Smooth muscle cell (in vitro differentiated cells): ENCODE data around the gene AFAP1. TPM values are rescaled to one million over a fixed set of nuclear protein-coding genes. Genes with fewer than 3 reads are reported as not detected.

ENCODE experiments used
- DNase-seq: peaks from one replicate; lab custom pipeline; 2025; ENCODE audit not compliant: unreplicated experiment; lab: John Stamatoyannopoulos, UW
- H2AFZ ChIP-seq: fragments of 200-600 bp; sonication (generic); 2 replicates; pipeline ENCODE4 v1.6.0; 2016; ENCODE audit warnings: antibody characterized with exemption, low read depth, mild to moderate bottlenecking
- H3F3A ChIP-seq: fragments of 200-600 bp; sonication (generic); 2 replicates; pipeline ENCODE4 v1.6.0; 2017; ENCODE audit warnings: antibody characterized with exemption, low read depth
- H3K27ac ChIP-seq: fragments of 200-600 bp; sonication (generic); 2 replicates; pipeline ENCODE4 v1.5.1; 2016; ENCODE audit warnings: low read depth, mild to moderate bottlenecking
- H3K27me3 ChIP-seq: fragments of 200-600 bp; sonication (generic); 2 replicates; pipeline ENCODE4 v1.6.1; 2016; ENCODE audit warnings: low read depth, mild to moderate bottlenecking
- H3K36me3 ChIP-seq: fragments of 200-600 bp; sonication (generic); 2 replicates; pipeline ENCODE4 v1.5.1; 2016; ENCODE audit warnings: low read depth
- H3K4me1 ChIP-seq: fragments of 200-600 bp; sonication (generic); 2 replicates; pipeline ENCODE4 v1.5.1; 2016; ENCODE audit warnings: low read depth
- H3K4me2 ChIP-seq: fragments of 200-600 bp; sonication (generic); 2 replicates; pipeline ENCODE4 v1.6.0; 2016; ENCODE audit warnings: mild to moderate bottlenecking
- H3K4me3 ChIP-seq: fragments of 200-600 bp; sonication (generic); 2 replicates; pipeline ENCODE4 v1.5.1; 2016; ENCODE audit warnings: mild to moderate bottlenecking
- H3K79me2 ChIP-seq: fragments of 200-600 bp; sonication (generic); 2 replicates; pipeline ENCODE4 v1.6.0; 2016; ENCODE audit warnings: low read depth, mild to moderate bottlenecking
- H3K9ac ChIP-seq: fragments of 200-600 bp; sonication (generic); 2 replicates; pipeline ENCODE4 v1.6.0; 2016; ENCODE audit warnings: low read depth
- H3K9me3 ChIP-seq: fragments of 200-600 bp; sonication (generic); replicated peaks from 2 replicates; pipeline ENCODE4 v1.5.1; 2016; ENCODE audit warnings: low read depth
- H4K20me1 ChIP-seq: fragments of 200-600 bp; sonication (generic); 2 replicates; pipeline ENCODE4 v1.6.0; 2016; ENCODE audit warnings: low read depth
- CTCF ChIP-seq: fragments of 200-600 bp; sonication (generic); IDR thresholded peaks from 2 replicates; pipeline ENCODE4 v1.5.1; 2017; ENCODE audit warnings: borderline replicate concordance, mild to moderate bottlenecking, antibody characterized with exemption; ENCODE audit not compliant: insufficient read depth, poor library complexity, severe bottlenecking
- WGBS: methylation state at CpG from one replicate; pipeline ENCODE4 v1.1.7; 2016; ENCODE audit warnings: low lambda C conversion rate; 5-methylcytosine and 5-hydroxymethylcytosine counted together
- polyA plus RNA-seq: library from polyadenylated mRNA; unstranded; fragments of >200 nt; fragmentation: Nextera tagmentation; extraction: Ambion mirVana; gene quantifications from 2 replicates; pipeline ENCODE4 v1.2.1, GENCODE V29; 2016
- total RNA-seq: library from RNA; depleted of rRNA; stranded (reverse); fragments of >200 nt; gene quantifications from 2 replicates; pipeline ENCODE4 v1.2.3, GENCODE V29; 2014

Gene AFAP1
- total and polyA plus RNA-seq, 2 experiments from 2014 or later = 12.6 to 24.8 TPM

DNA sequence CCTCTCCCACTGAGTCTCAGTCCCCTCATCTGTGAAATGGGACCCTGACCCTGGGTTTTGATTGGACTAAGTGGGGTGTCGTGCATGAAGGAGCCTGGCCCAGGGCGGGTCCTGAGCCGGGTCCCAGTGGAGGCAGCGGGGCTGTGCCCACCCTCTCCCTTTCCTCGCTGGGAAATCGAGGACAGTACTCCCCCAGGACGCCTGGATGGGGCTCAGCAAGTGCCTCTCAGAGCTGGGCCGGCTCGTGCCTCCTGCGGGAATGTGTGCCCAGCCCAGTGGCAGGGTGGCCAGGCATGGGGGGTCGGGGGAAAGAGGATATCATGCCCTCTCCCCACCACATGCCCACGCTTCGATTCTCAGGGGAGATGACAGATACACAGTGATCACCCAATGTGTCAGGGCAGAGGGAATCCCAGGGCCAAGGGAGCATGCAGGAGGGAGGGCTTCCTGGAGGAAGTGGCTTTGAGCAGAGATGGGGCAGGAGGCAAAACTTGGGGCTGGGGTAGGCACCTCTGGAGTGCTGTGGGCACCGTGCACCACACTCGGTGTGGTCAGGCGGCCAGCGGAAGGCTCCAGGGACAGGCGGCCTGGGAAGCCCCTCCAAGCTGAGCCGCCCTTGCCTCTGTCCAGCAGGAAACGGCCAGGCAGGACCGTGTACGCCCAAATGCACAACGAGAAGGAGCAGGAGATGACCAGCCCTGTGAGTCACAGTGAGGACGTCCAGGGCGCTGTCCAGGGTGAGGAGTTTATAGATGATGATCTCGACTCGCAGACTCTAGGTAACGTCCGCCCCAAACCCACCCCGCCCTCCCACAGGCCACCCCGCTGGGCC lies 203.0 kb downstream of the AFAP1 start:
- WGBS = 87% methylated on average over 31 of the region's 31 CpGs
- no peak overlapping the region for H2AFZ ChIP-seq
- H3K9me3 ChIP-seq = no peaks in the 10 kb centered on the region
- H3K79me2 ChIP-seq = no peaks in the 10 kb centered on the region
- peaks cover 8% of the 10 kb centered on the region for H3K27me3 ChIP-seq
- H3K27ac ChIP-seq = no peak overlapping the region
- DNase-seq = no peak
- no peaks in the 10 kb centered on the region for H3F3A ChIP-seq
- no peaks in the 10 kb centered on the region for H4K20me1 ChIP-seq
- H3K4me2 ChIP-seq = no peak overlapping the region
- H3K9ac ChIP-seq = no peak overlapping the region
- H3K4me1 ChIP-seq = no peaks in the 10 kb centered on the region
- H3K4me3 ChIP-seq = no peak overlapping the region
- TF ChIP-seq CTCF = no peak
- H3K36me3 ChIP-seq = no peaks in the 10 kb centered on the region

DNA sequence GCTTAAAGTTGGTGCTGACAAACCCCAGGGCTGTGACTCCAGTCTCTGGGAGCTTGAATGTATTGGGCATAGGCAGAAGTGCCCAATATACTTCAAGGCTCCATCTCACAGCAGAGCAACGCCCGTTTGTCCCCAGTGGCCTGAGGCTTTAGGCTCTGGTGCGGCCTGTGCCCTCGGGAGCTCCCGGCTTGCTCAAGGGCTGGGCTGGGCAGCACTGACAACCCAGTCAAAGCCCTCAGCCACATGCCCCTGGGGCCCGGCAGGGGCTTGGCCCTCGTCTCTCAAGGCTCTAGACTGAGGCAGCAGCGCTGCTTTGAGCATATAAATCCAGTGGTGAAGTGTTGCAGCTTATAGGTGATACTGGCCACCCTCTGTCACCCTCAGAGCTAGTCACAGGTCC lies 203.7 kb downstream of the AFAP1 start:
- WGBS = 90% methylated on average over 8 of the region's 8 CpGs
- H3K4me3 ChIP-seq = no peak overlapping the region
- no peak overlapping the region for H3K9ac ChIP-seq
- H3K27ac ChIP-seq = no peak overlapping the region
- H3K36me3 ChIP-seq = no peaks in the 10 kb centered on the region
- peaks cover 9% of the 10 kb centered on the region for H3K27me3 ChIP-seq
- TF ChIP-seq CTCF = no peak
- H4K20me1 ChIP-seq = no peaks in the 10 kb centered on the region
- H3F3A ChIP-seq = no peaks in the 10 kb centered on the region
- H3K4me2 ChIP-seq = no peak overlapping the region
- DNase-seq = no peak
- H3K9me3 ChIP-seq = no peaks in the 10 kb centered on the region
- H2AFZ ChIP-seq = no peak overlapping the region
- no peaks in the 10 kb centered on the region for H3K79me2 ChIP-seq
- no peaks in the 10 kb centered on the region for H3K4me1 ChIP-seq

GRCh38 chr4:7735395-7735794 lies 204.3 kb downstream of the AFAP1 start:
- no peaks in the 10 kb centered on the region for H3F3A ChIP-seq
- no peaks in the 10 kb centered on the region for H3K9me3 ChIP-seq
- WGBS = 91% methylated on average over 5 of the region's 5 CpGs
- no peaks in the 10 kb centered on the region for H4K20me1 ChIP-seq
- H3K4me3 ChIP-seq = no peak overlapping the region
- H3K27ac ChIP-seq = no peak overlapping the region
- no peak for TF ChIP-seq CTCF
- no peak overlapping the region for H2AFZ ChIP-seq
- no peaks in the 10 kb centered on the region for H3K79me2 ChIP-seq
- peaks cover 9% of the 10 kb centered on the region for H3K27me3 ChIP-seq
- no peak overlapping the region for H3K9ac ChIP-seq
- no peaks in the 10 kb centered on the region for H3K36me3 ChIP-seq
- no peak overlapping the region for H3K4me2 ChIP-seq
- no peaks in the 10 kb centered on the region for H3K4me1 ChIP-seq
- DNase-seq = no peak
